Activated T-cell treated with anti-CD3 and anti-CD28 coated beads, Interleukin-2, amount 50 U/mL, for 1 hour (primary cell): ENCODE measurements around the gene SPATS2.
"Not testable (repeated sequence)": the region's sequence is repeated elsewhere in the genome, so short reads cannot be mapped to it uniquely, and the experiment has no call there.

Experiments
- DNase-seq: peaks from one replicate; pipeline ENCODE4 v3.0.0-alpha.2; 2020

SPATS2 gene

GRCh38 chr12:49367381-49368239 lies at the start of gene SPATS2:
Gene SPATS2, plus strand, starts transcription at chr12:49367462. Its CDS starts 93,551 bp downstream, at chr12:49461013.
- no peak for DNase-seq

GRCh38 chr12:49320411-49321103 lies 46.7 kb upstream of the SPATS2 start:
- not testable (repeated sequence) for DNase-seq

DNA sequence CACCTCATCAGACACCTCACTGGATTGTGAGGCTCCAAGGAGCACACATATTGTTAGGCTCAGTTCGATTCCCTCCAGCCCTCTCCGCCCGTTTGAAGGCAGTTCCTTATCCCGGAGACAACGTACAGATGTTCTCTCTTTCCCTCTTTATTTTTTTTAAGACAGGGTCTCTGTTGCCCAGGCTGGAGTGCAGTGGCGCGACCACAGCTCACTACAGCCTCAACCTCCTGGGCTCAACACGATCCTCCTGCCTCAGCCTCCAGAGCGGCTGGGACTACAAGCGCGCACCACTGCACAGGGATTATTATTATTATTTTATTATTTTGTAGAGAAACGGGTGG lies 44.9 kb upstream of the SPATS2 start:
- DNase-seq: no peak

DNA sequence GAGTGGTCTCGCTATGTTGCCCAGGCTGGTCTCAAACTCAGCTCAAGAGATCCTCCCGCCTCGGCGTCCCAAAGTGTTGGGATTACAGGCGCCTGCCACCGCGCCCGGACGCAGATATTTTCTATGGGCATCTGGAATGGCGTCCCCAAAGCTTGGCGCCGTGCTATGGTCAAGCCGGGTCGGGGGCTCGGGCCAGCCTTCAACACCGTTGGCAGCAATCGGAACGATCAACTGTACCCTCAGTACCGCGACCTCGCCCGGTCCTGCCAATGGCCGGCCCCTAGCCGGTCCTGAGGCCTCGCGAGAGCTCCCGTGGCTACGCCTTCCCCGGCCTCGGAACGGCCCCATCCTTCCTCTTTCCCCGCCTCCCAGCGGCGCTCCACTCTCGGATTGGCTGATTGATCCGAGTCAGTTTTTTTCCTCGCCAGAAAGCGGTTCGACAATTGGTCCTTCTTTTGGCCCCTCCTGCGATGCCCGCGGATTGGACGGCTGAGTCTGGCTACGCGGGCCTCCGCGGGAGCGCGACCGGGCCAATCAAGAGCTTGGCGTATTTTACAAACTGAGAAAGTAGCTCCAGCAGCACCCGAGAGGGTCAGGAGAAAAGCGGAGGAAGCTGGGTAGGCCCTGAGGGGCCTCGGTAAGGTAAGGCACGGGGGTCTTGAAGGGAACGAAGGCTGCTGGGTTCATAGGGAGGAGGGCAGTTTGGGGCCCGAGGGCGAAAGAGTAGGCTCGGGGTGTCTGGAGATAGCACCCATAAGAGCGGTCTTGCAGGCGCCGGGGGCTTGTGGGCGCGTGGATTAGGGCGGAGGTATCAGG lies 44.3 kb upstream of the SPATS2 start, which contains the start of gene TROAP:
Gene TROAP (plus strand): TSS at position 548 of the 816 bp plus-strand sequence. CDS start 354 bp downstream, outside the sequence.
- DNase-seq: peak; percentile 94

- no peak for DNase-seq
Measured at GRCh38 chr12:49323524-49324097, 43.7 kb upstream of the SPATS2 start.

DNA sequence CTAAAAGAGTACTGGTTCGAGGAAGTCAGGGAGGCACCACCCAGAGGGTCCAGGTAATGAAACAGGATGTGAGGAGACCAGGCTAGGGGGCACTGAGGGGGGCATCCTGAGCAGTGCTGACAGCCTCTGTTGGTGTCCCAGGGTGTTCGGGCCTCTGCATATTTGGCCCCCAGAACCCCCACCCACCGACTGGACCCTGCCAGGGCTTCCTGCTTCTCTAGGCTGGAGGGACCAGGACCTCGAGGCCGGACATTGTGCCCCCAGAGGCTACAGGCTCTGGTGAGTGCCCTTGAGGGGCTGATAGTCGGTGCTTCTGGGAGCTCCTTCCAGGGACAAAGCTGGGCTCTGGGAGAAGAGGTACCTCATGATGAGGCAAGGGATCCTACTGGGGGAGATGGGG lies 41.7 kb upstream of the SPATS2 start:
- no peak for DNase-seq

DNA sequence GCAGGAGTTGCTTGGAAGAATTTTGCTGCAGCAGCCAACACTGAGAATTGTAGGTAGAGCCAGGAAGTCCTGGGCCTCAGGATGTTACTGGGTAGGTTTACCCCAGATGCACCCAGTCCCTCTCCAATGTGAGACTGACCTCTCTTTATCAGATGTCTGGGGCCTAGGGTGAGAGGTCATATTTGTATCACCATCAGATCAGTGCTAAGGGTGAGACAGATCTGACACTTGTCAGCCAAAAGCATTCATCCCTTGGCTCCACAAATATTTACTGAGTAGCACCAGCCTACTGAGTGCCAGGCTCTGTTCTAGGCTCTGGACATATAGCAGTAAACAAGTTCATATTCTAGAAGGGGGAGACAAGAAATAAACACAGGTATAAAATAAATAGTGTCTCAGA lies 39.9 kb upstream of the SPATS2 start:
- DNase-seq: no peak

- DNase-seq: no peak
Measured at GRCh38 chr12:49327887-49328286, 39.4 kb upstream of the SPATS2 start.

DNA sequence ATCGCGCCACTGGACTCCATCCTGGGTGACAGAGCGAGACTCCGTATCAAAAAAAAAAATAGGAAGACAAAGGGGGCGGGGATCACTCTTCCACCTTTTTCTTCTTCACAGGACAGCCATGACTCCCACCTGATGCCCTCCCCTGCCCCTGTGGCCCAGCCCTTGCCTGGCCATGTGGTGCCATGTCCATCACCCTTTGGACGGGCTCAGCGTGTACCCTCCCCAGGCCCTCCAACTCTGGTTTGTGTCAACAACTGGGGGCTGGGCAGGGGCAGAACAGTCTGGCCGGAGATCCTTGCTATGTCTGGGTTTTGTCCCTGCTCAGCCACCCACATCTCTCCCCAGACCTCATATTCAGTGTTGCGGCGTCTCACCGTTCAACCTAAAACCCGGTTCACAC lies 38.4 kb upstream of the SPATS2 start:
- DNase-seq: no peak

- DNase-seq: no peak
Measured at GRCh38 chr12:49330032-49330619, 37.1 kb upstream of the SPATS2 start.

GRCh38 chr12:49330631-49331379 lies 36.5 kb upstream of the SPATS2 start:
- DNase-seq: no peak

DNA sequence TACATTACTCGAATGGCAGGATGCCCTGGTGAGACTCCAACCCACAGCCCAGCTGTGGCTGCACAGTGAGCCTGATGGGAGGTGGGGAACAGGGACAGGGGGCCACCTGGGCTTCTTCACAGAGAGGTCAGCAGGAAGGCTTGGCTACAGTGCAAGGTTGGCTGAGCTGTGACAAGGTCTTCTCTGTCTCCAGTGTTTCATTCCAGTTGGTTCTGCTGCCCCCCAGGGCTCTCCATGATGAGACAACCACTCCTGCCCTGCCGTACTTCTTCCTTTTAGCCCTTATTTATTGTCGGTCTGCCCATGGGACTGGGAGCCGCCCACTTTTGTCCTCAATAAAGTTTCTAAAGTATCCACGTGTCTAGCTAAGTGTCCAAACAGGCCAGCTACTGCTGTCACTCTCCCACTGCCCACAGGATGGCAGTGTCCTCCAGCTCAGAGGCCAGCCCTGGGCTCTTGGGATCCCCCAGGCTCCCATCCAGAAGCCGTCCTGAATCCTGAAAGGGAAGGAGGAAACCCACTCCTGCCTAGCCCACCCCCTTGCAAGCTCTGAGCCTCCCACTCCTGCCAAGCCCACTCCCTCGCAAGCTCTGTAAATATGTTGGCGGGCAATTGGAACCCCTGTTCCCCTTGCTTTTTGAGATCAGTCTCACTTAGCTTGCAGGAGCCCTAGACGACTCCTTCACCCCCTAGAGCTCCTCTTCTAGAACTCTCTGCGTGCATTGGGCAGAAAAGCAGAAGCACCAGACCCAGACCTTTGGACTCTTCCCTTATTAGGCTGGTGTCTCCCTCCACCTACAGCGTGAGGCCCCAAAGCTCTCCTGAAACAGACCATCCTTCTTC lies 35.7 kb upstream of the SPATS2 start:
- no peak for DNase-seq

GRCh38 chr12:49332441-49332861 lies 34.8 kb upstream of the SPATS2 start:
- DNase-seq: no peak

- DNase-seq: no peak
Measured at GRCh38 chr12:49332891-49333371, 34.3 kb upstream of the SPATS2 start.

- DNase-seq: not testable (repeated sequence)
Measured at GRCh38 chr12:49333778-49334177, 33.5 kb upstream of the SPATS2 start.

DNA sequence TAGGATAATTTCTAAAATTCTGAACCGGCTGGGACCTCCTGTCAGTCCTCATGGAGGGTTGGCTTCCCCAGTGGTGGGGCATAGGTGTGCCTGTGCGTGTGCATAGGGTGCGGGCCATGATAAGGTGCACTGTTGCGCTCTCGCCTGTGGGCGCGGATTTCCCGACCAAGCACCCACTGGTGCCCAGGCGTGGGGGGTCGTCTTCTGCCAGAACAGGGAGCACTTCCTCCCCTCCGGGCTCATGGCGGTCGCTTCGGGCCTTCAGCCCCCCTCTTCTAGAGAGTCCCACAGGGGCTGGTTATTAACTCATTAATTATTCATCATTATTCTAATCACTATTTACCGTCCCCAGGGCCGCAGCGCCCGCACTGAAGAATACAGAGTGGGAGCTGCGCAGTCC lies 33.0 kb upstream of the SPATS2 start:
- DNase-seq: no peak

GRCh38 chr12:49334681-49335080 lies 32.6 kb upstream of the SPATS2 start:
- no peak for DNase-seq

DNA sequence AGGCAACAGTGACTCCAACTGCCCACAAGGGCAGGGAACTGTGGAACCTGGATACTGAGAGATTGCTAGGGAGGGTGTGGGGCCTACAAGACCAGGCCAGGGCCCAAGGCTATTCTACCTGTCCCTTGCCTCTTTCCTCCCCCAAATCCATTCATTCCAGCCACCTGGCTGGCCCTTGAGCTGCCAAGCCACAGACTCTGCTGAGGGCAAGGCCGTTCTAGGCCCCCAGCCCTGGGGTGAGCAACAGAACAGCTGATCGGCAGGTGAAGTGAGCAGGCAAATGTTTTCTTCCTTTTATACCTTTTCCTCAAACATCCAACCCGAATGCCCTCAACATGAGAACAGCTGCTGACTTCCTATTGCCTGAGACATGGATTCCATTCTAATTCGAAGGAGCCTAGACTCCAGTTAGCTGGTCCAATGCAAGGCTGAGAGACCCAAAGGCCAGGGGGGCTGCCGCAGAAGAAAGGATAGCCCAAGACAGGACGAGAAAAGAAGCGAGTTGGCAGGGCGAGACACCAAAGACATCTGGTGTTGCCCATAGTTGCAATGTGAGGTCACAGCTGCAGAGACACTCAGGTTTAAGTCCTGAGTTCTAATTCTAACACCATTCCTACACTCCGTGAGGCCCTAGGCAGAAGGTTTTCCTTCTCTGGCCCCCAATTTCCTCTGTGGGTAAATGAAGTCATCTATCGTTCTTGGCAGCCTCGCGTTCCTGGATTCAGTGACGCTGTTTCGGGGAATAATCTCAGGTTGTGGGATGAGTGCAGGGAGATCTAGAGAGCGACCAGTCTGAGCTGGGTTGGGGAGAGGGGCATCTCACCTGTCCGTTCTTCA lies 31.9 kb upstream of the SPATS2 start:
- no peak for DNase-seq

- no peak for DNase-seq
Measured at GRCh38 chr12:49335955-49336644, 31.2 kb upstream of the SPATS2 start.
